ENCODE measurements around the gene CCDC157.

GRCh38 chr22:30318799-30319419, 37.9 kb upstream of the CCDC157 start:
- TF ChIP-seq MAX (IDR thresholded peaks at IDR 0.05; ENCODE audit: low read depth) (no peak), CHD2 (IDR thresholded peaks at IDR 0.05; ENCODE audit: low read length, partially characterized antibody) (no peak), NRF1 (IDR thresholded peaks at IDR 0.05; ENCODE audit: low read depth, low read length) (no peak), EZH2phosphoT487 (IDR thresholded peaks at IDR 0.05; ENCODE audit: borderline replicate concordance, low read depth) (no peak), USF2 (IDR thresholded peaks at IDR 0.05; ENCODE audit: borderline replicate concordance, low read depth, low read length) (no peak), EP300 (IDR thresholded peaks at IDR 0.05; ENCODE audit: borderline replicate concordance in 1 of 2, low read depth in 1 of 2, low read length in 1 of 2) (no peak), TEAD4 (IDR thresholded peaks at IDR 0.05; ENCODE audit: borderline replicate concordance, insufficient read depth) (no peak)
- TF ChIP-seq, protein P1, sequence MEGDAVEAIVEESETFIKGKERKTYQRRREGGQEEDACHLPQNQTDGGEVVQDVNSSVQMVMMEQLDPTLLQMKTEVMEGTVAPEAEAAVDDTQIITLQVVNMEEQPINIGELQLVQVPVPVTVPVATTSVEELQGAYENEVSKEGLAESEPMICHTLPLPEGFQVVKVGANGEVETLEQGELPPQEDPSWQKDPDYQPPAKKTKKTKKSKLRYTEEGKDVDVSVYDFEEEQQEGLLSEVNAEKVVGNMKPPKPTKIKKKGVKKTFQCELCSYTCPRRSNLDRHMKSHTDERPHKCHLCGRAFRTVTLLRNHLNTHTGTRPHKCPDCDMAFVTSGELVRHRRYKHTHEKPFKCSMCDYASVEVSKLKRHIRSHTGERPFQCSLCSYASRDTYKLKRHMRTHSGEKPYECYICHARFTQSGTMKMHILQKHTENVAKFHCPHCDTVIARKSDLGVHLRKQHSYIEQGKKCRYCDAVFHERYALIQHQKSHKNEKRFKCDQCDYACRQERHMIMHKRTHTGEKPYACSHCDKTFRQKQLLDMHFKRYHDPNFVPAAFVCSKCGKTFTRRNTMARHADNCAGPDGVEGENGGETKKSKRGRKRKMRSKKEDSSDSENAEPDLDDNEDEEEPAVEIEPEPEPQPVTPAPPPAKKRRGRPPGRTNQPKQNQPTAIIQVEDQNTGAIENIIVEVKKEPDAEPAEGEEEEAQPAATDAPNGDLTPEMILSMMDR (IDR thresholded peaks at IDR 0.05) = no peak
- TF ChIP-seq, protein P2, sequence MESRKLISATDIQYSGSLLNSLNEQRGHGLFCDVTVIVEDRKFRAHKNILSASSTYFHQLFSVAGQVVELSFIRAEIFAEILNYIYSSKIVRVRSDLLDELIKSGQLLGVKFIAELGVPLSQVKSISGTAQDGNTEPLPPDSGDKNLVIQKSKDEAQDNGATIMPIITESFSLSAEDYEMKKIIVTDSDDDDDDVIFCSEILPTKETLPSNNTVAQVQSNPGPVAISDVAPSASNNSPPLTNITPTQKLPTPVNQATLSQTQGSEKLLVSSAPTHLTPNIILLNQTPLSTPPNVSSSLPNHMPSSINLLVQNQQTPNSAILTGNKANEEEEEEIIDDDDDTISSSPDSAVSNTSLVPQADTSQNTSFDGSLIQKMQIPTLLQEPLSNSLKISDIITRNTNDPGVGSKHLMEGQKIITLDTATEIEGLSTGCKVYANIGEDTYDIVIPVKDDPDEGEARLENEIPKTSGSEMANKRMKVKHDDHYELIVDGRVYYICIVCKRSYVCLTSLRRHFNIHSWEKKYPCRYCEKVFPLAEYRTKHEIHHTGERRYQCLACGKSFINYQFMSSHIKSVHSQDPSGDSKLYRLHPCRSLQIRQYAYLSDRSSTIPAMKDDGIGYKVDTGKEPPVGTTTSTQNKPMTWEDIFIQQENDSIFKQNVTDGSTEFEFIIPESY (IDR thresholded peaks at IDR 0.05; ENCODE audit: borderline replicate concordance, low read depth) = no peak
